Fibroblast of pulmonary artery (primary cell): ENCODE data around the gene AP1S3.

Experiments used
- DNase-seq: peaks from one replicate; pipeline ENCODE4 v3.0.0-alpha.2; 2010; ENCODE audit warnings: low read depth
- H3K4me3 ChIP-seq: replicated peaks from 2 replicates; pipeline ENCODE4 v1.5.1; 2011; ENCODE audit warnings: low read depth, mild to moderate bottlenecking, control low read depth, low read length, moderate library complexity
- CTCF ChIP-seq: IDR thresholded peaks from 2 replicates; pipeline ENCODE4 v1.5.1; 2011; ENCODE audit warnings: mild to moderate bottlenecking, control low read depth, low read length, inconsistent platforms; ENCODE audit errors: missing control alignments

The AP1S3 gene

GRCh38 chr2:223784221-223784772 lies 53.1 kb downstream of the AP1S3 start:
- TF ChIP-seq CTCF = no peak
- H3K4me3 ChIP-seq = no peak overlapping the region
- no peak for DNase-seq

- no peak for TF ChIP-seq CTCF
- no peak overlapping the region for H3K4me3 ChIP-seq
- no peak for DNase-seq
Measured at GRCh38 chr2:223782629-223783028, 54.8 kb downstream of the AP1S3 start.

GRCh38 chr2:223781560-223781959 lies 55.8 kb downstream of the AP1S3 start:
- DNase-seq = no peak
- no peak for TF ChIP-seq CTCF
- H3K4me3 ChIP-seq = no peak overlapping the region

GRCh38 chr2:223779877-223780276 lies 57.5 kb downstream of the AP1S3 start:
- TF ChIP-seq CTCF = peak; percentile 45
- no peak overlapping the region for H3K4me3 ChIP-seq
- DNase-seq = peak; percentile 64

DNA sequence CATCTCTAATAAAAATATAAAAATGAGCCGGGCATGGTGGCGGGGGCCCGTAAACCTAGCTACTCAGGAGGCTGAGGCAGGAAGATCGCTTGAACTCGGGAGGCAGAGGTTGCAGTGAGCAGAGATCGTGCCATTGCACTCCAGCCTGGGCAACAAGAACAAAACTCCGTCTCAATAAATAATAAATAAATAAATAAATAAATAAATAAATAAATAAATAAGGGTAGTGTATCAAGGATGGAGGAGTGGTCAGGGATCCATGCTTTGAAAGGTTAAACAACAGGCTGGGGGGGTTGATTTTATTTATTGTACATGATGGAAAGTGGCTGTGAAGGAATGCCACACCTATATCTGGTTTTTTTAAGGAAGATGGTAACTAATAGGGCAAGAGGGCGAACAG lies 63.2 kb downstream of the AP1S3 start:
- no peak for TF ChIP-seq CTCF
- H3K4me3 ChIP-seq = no peak overlapping the region
- no peak for DNase-seq

DNA sequence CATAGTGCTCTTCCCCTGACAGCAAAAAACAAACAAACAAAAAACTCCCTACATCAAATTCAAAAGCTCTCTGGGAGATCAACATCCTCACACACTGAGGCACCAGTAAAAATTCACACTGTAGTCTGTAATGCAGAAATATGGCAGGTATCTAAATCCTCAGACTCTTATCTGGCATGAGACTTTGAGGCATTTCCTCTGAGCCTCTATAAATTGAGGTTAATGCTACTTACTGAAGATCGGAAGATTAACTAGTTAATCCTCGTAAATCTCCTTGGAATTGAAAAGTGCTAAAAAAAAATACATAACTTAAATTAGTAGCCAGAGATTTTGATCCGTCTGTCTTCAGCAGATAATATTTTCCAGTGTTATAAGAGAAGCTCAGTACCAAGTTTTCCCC lies 65.0 kb downstream of the AP1S3 start:
- no peak for DNase-seq
- H3K4me3 ChIP-seq = no peak overlapping the region
- no peak for TF ChIP-seq CTCF

- DNase-seq = no peak
- TF ChIP-seq CTCF = no peak
- H3K4me3 ChIP-seq = no peak overlapping the region
Measured at GRCh38 chr2:223771475-223771874, 65.9 kb downstream of the AP1S3 start.
